ENCODE results near the gene KCNQ5. TPM values are rescaled to one million over a fixed set of nuclear protein-coding genes. Genes with fewer than 3 reads are reported as not detected.

Gene KCNQ5
- total and polyA plus RNA-seq, 10 of the 15 experiments (the other 5 are each of a cell fraction or from before 2014, with no cell fraction given), result 0.60 to 16.2 (median 3.2) TPM

- DNase-seq (ENCODE audit: low read depth, low spot score), result no peak
- ChIA-PET RAD21 (ENCODE audit: unreplicated experiment) (no interaction called here), POLR2A (no interaction called here), SMC1A (ENCODE audit: uncharacterized antibody, unreplicated experiment) (interaction anchor here (1.1 kb wide), 2 partner anchors 253 to 330 kb away, joined by 3 read pairs; no protein-coding TSS in a partner anchor), CTCF (interaction anchor here (0.9 to 1.2 kb wide), 2 partner anchors 11 to 82 kb away, joined by 3 read pairs; no protein-coding TSS in a partner anchor)
- Histone ChIP-seq H3K4me1 (ENCODE audit: control insufficient read depth, insufficient read depth, low read length) (no peaks in the 10 kb centered on the region), H3K27me3 (replicated peaks in 1 of 2; ENCODE audit: control insufficient read depth in 2 of 2, insufficient read depth in 2 of 2, low read length in 1 of 2) (no peaks in the 10 kb centered on the region), H2AFZ (ENCODE audit: control insufficient read depth, low read depth, low read length) (no peak overlapping the region), H3K9me3 (replicated peaks; ENCODE audit: control insufficient read depth, insufficient read depth, low read length) (no peaks in the 10 kb centered on the region), H3K27ac (ENCODE audit: control insufficient read depth, insufficient read depth) (no peak overlapping the region), H3K4me3 (no peak overlapping the region), H3K36me3 (ENCODE audit: control insufficient read depth in 2 of 2, insufficient read depth in 2 of 2, low read length in 1 of 2) (no peaks in the 10 kb centered on the region), H4K20me1 (ENCODE audit: control insufficient read depth, insufficient read depth) (no peaks in the 10 kb centered on the region), H3K9ac (ENCODE audit: control insufficient read depth, insufficient read depth, low read length) (no peak overlapping the region), H3K4me2 (ENCODE audit: control insufficient read depth, insufficient read depth) (no peak overlapping the region), H3K79me2 (ENCODE audit: control insufficient read depth, insufficient read depth, low read length) (no peaks in the 10 kb centered on the region)
- WGBS (ENCODE audit: insufficient coverage, insufficient replicate concordance, low lambda C conversion rate, missing lambda C conversion rate), result 95% methylated on average over 1 of the region's 1 CpG
- FAIRE-seq, result no peak
- no peak for ATAC-seq
- TF ChIP-seq HDAC6 (IDR thresholded peaks at IDR 0.05; ENCODE audit: unreplicated experiment) (no peak), NFIC (IDR thresholded peaks at IDR 0.05; ENCODE audit: low read depth, low read length) (no peak), CREB1 (IDR thresholded peaks at IDR 0.05; ENCODE audit: low read depth) (no peak), BACH1 (IDR thresholded peaks at IDR 0.05; ENCODE audit: borderline replicate concordance) (no peak), ESRRA (IDR thresholded peaks at IDR 0.05; ENCODE audit: low read length) (no peak), IKZF1 (conservative IDR thresholded peaks at IDR 0.05) (no peak), TAF1 (IDR thresholded peaks at IDR 0.05; ENCODE audit: borderline replicate concordance, low read depth, low read length) (no peak), SPI1 (IDR thresholded peaks at IDR 0.05; ENCODE audit: borderline replicate concordance, insufficient read depth, low read depth, low read length) (no peak), NBN (IDR thresholded peaks at IDR 0.05) (no peak), EGR1 (IDR thresholded peaks at IDR 0.05; ENCODE audit: borderline replicate concordance in 1 of 2, low read depth in 2 of 2, low read length in 2 of 2) (no peak), RBBP5 (conservative IDR thresholded peaks at IDR 0.05) (no peak), ZBED1 (IDR thresholded peaks at IDR 0.05; ENCODE audit: borderline replicate concordance) (no peak), RFX5 (IDR thresholded peaks at IDR 0.05; ENCODE audit: low read depth, low read length) (no peak), KDM1A (IDR thresholded peaks at IDR 0.05; ENCODE audit: borderline replicate concordance) (no peak), NR2C2 (IDR thresholded peaks at IDR 0.05; ENCODE audit: borderline replicate concordance, control insufficient read depth, insufficient read length, low read depth) (no peak)
- TF ChIP-seq, protein P1, sequence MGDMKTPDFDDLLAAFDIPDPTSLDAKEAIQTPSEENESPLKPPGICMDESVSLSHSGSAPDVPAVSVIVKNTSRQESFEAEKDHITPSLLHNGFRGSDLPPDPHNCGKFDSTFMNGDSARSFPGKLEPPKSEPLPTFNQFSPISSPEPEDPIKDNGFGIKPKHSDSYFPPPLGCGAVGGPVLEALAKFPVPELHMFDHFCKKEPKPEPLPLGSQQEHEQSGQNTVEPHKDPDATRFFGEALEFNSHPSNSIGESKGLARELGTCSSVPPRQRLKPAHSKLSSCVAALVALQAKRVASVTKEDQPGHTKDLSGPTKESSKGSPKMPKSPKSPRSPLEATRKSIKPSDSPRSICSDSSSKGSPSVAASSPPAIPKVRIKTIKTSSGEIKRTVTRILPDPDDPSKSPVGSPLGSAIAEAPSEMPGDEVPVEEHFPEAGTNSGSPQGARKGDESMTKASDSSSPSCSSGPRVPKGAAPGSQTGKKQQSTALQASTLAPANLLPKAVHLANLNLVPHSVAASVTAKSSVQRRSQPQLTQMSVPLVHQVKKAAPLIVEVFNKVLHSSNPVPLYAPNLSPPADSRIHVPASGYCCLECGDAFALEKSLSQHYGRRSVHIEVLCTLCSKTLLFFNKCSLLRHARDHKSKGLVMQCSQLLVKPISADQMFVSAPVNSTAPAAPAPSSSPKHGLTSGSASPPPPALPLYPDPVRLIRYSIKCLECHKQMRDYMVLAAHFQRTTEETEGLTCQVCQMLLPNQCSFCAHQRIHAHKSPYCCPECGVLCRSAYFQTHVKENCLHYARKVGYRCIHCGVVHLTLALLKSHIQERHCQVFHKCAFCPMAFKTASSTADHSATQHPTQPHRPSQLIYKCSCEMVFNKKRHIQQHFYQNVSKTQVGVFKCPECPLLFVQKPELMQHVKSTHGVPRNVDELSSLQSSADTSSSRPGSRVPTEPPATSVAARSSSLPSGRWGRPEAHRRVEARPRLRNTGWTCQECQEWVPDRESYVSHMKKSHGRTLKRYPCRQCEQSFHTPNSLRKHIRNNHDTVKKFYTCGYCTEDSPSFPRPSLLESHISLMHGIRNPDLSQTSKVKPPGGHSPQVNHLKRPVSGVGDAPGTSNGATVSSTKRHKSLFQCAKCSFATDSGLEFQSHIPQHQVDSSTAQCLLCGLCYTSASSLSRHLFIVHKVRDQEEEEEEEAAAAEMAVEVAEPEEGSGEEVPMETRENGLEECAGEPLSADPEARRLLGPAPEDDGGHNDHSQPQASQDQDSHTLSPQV (IDR thresholded peaks at IDR 0.05), result no peak
- TF ChIP-seq, protein P2, sequence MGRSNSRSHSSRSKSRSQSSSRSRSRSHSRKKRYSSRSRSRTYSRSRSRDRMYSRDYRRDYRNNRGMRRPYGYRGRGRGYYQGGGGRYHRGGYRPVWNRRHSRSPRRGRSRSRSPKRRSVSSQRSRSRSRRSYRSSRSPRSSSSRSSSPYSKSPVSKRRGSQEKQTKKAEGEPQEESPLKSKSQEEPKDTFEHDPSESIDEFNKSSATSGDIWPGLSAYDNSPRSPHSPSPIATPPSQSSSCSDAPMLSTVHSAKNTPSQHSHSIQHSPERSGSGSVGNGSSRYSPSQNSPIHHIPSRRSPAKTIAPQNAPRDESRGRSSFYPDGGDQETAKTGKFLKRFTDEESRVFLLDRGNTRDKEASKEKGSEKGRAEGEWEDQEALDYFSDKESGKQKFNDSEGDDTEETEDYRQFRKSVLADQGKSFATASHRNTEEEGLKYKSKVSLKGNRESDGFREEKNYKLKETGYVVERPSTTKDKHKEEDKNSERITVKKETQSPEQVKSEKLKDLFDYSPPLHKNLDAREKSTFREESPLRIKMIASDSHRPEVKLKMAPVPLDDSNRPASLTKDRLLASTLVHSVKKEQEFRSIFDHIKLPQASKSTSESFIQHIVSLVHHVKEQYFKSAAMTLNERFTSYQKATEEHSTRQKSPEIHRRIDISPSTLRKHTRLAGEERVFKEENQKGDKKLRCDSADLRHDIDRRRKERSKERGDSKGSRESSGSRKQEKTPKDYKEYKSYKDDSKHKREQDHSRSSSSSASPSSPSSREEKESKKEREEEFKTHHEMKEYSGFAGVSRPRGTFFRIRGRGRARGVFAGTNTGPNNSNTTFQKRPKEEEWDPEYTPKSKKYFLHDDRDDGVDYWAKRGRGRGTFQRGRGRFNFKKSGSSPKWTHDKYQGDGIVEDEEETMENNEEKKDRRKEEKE (IDR thresholded peaks at IDR 0.05), result no peak
- BruUV-seq (replicated peaks), result no TSS peak
- in situ Hi-C loops (cut with MboI) (no loop called here), intact Hi-C loops (cut with micrococcal nuclease; ENCODE audit: unreplicated experiment) (no loop called here)
Observed at GRCh38 chr6:72947534-72947933, 325.7 kb downstream of the KCNQ5 start.

All from GM12878 (cell line).